ENCODE results near the gene MLXIP.

Gene MLXIP

GRCh38 chr12:122099280-122099749 lies 20.8 kb downstream of the MLXIP start:
- no peak for TF ChIP-seq CTCF (conservative IDR thresholded peaks at IDR 0.05; ENCODE audit: low read length)
- no peak for TF ChIP-seq EZH2phosphoT487 (IDR thresholded peaks at IDR 0.05; ENCODE audit: borderline replicate concordance)
- H3K4me1 ChIP-seq (ENCODE audit: insufficient read depth, low read length, poor library complexity, severe bottlenecking), result peaks cover 25% of the 10 kb centered on the region
- no peaks in the 10 kb centered on the region for H3K27me3 ChIP-seq (ENCODE audit: insufficient read depth, low read length, poor library complexity, severe bottlenecking)
- peaks cover 8% of the 10 kb centered on the region; the same call in 1 of the 2 replicates for H3F3A ChIP-seq (ENCODE audit: low read depth)
- no peaks in the 10 kb centered on the region for H3K9me3 ChIP-seq (ENCODE audit: insufficient read depth, low read depth, low read length)
- no peak overlapping the region for H2AFZ ChIP-seq (ENCODE audit: low read length)
- H3K79me2 ChIP-seq (ENCODE audit: insufficient read depth, low read length), result peaks cover 73% of the 10 kb centered on the region
- H3K9ac ChIP-seq (ENCODE audit: low read depth, low read length, poor library complexity, severe bottlenecking), result peak overlapping the region; percentile 49
- H3K4me3 ChIP-seq (ENCODE audit: low read length, poor library complexity, severe bottlenecking), result peak overlapping the region; percentile 36
- no peaks in the 10 kb centered on the region for H3K36me3 ChIP-seq (ENCODE audit: insufficient read depth, low read length)
- H4K20me1 ChIP-seq (ENCODE audit: insufficient read depth, low read length, poor library complexity, severe bottlenecking), result no peaks in the 10 kb centered on the region
- H3K9me2 ChIP-seq (replicated peaks; ENCODE audit: low read depth, low read length), result no peaks in the 10 kb centered on the region
- H3K4me2 ChIP-seq (ENCODE audit: low read depth, low read length, poor library complexity, severe bottlenecking), result peak overlapping the region; percentile 46

GRCh38 chr12:122099856-122100255 lies 21.3 kb downstream of the MLXIP start:
- 0 out of 2 replicates have a peak overlapping the region, but pooled peaks have one; percentile 20 for H2AFZ ChIP-seq (ENCODE audit: low read length)
- no peak for TF ChIP-seq EZH2phosphoT487 (IDR thresholded peaks at IDR 0.05; ENCODE audit: borderline replicate concordance)
- no peak for TF ChIP-seq CTCF (conservative IDR thresholded peaks at IDR 0.05; ENCODE audit: low read length)
- peaks cover 5% of the 10 kb centered on the region; the same call in 1 of the 2 replicates for H3F3A ChIP-seq (ENCODE audit: low read depth)
- no peaks in the 10 kb centered on the region for H3K9me2 ChIP-seq (replicated peaks; ENCODE audit: low read depth, low read length)
- H3K27me3 ChIP-seq (ENCODE audit: insufficient read depth, low read length, poor library complexity, severe bottlenecking), result no peaks in the 10 kb centered on the region
- no peaks in the 10 kb centered on the region for H3K36me3 ChIP-seq (ENCODE audit: insufficient read depth, low read length)
- H4K20me1 ChIP-seq (ENCODE audit: insufficient read depth, low read length, poor library complexity, severe bottlenecking), result no peaks in the 10 kb centered on the region
- H3K4me1 ChIP-seq (ENCODE audit: insufficient read depth, low read length, poor library complexity, severe bottlenecking), result peaks cover 25% of the 10 kb centered on the region
- peak overlapping the region; percentile 46 for H3K4me2 ChIP-seq (ENCODE audit: low read depth, low read length, poor library complexity, severe bottlenecking)
- H3K9me3 ChIP-seq (ENCODE audit: insufficient read depth, low read depth, low read length), result no peaks in the 10 kb centered on the region
- peaks cover 70% of the 10 kb centered on the region for H3K79me2 ChIP-seq (ENCODE audit: insufficient read depth, low read length)
- peak overlapping the region; percentile 49 for H3K9ac ChIP-seq (ENCODE audit: low read depth, low read length, poor library complexity, severe bottlenecking)
- peak overlapping the region; percentile 36 for H3K4me3 ChIP-seq (ENCODE audit: low read length, poor library complexity, severe bottlenecking)

GRCh38 chr12:122100568-122100967 lies 22.0 kb downstream of the MLXIP start:
- peaks cover 25% of the 10 kb centered on the region for H3K4me1 ChIP-seq (ENCODE audit: insufficient read depth, low read length, poor library complexity, severe bottlenecking)
- H3K9ac ChIP-seq (ENCODE audit: low read depth, low read length, poor library complexity, severe bottlenecking), result peak overlapping the region; percentile 49
- H3K79me2 ChIP-seq (ENCODE audit: insufficient read depth, low read length), result peaks cover 76% of the 10 kb centered on the region
- peak overlapping the region; percentile 36 for H3K4me3 ChIP-seq (ENCODE audit: low read length, poor library complexity, severe bottlenecking)
- no peaks in the 10 kb centered on the region for H3F3A ChIP-seq (ENCODE audit: low read depth)
- H4K20me1 ChIP-seq (ENCODE audit: insufficient read depth, low read length, poor library complexity, severe bottlenecking), result no peaks in the 10 kb centered on the region
- H3K27me3 ChIP-seq (ENCODE audit: insufficient read depth, low read length, poor library complexity, severe bottlenecking), result no peaks in the 10 kb centered on the region
- H3K9me2 ChIP-seq (replicated peaks; ENCODE audit: low read depth, low read length), result no peaks in the 10 kb centered on the region
- no peak overlapping the region for H2AFZ ChIP-seq (ENCODE audit: low read length)
- peak overlapping the region; percentile 46 for H3K4me2 ChIP-seq (ENCODE audit: low read depth, low read length, poor library complexity, severe bottlenecking)
- no peak for TF ChIP-seq CTCF (conservative IDR thresholded peaks at IDR 0.05; ENCODE audit: low read length)
- TF ChIP-seq EZH2phosphoT487 (IDR thresholded peaks at IDR 0.05; ENCODE audit: borderline replicate concordance), result no peak
- H3K36me3 ChIP-seq (ENCODE audit: insufficient read depth, low read length), result no peaks in the 10 kb centered on the region
- H3K9me3 ChIP-seq (ENCODE audit: insufficient read depth, low read depth, low read length), result no peaks in the 10 kb centered on the region

Data from Loucy (cell line).